ENCODE data around the gene CSK.

The CSK gene

DNA sequence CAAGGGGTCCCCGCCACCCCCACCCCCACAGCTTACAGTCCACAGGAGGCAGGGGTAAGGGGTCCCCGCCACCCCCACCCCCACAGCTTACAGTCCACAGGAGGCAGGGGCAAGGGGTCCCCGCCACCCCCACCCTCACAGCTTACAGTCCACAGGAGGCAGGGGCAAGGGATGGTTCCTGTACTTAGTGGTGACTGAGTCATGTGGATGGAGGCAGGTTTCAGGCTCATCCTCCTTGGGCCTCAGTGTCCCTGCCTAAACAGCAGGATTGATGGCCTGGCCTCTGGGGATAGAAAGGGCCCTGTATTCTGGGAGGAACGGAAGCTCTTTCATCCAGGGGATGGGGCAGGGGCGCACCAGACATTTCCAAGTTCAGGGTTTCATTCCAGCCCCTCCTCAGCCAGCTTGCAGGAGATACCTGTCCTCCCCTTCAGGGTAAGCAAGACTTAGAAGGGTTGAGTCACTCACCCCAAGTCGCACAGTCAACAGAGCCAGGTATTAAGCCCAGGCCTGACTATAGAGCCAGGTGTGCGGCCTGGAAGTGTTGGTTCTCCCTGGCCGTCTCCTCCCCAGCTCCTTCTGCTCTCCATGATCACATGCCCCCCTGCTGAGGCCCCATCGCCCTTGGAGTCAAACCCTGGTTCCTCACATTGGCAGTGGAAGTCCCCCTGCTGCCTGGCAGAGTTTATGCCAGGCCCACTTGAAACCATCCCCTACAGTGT is 12.5 kb downstream of the CSK start:
- TF ChIP-seq, protein P1, sequence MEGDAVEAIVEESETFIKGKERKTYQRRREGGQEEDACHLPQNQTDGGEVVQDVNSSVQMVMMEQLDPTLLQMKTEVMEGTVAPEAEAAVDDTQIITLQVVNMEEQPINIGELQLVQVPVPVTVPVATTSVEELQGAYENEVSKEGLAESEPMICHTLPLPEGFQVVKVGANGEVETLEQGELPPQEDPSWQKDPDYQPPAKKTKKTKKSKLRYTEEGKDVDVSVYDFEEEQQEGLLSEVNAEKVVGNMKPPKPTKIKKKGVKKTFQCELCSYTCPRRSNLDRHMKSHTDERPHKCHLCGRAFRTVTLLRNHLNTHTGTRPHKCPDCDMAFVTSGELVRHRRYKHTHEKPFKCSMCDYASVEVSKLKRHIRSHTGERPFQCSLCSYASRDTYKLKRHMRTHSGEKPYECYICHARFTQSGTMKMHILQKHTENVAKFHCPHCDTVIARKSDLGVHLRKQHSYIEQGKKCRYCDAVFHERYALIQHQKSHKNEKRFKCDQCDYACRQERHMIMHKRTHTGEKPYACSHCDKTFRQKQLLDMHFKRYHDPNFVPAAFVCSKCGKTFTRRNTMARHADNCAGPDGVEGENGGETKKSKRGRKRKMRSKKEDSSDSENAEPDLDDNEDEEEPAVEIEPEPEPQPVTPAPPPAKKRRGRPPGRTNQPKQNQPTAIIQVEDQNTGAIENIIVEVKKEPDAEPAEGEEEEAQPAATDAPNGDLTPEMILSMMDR (IDR thresholded peaks at IDR 0.05; ENCODE audit: control insufficient read depth, insufficient read depth, low read depth, low read length, missing control alignments) = no peak

DNA sequence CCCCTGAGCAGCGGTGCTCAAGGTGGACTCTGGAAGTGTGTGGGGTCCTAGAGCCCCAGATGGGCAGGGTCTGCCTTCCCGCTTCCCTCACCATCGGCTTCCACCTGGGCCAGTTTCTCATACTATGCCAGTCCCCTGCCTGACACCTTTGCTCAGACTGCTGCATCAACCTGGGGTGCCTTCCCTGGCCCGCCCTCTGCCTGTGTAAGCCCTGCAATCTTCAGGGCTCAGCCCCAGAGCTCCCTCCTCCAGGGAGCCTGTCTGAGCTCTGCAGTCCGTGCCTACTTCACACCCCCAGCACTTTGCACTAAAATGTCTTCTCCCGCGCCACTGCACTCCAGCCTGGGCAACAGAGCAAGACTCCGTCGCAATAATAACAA is 13.1 kb downstream of the CSK start:
- TF ChIP-seq, protein P1 (IDR thresholded peaks at IDR 0.05; ENCODE audit: control insufficient read depth, insufficient read depth, low read depth, low read length, missing control alignments) = no peak
- DNase-seq (ENCODE audit: low read depth) = no peak
- H3K4me3 ChIP-seq (ENCODE audit: control insufficient read depth, low read depth, low read length) = no peak overlapping the region

More for the DNA sequence above, 12.5 kb downstream of the CSK start:
- DNase-seq (ENCODE audit: low read depth) = no peak
- H3K4me3 ChIP-seq (ENCODE audit: control insufficient read depth, low read depth, low read length) = no peak overlapping the region

DNA sequence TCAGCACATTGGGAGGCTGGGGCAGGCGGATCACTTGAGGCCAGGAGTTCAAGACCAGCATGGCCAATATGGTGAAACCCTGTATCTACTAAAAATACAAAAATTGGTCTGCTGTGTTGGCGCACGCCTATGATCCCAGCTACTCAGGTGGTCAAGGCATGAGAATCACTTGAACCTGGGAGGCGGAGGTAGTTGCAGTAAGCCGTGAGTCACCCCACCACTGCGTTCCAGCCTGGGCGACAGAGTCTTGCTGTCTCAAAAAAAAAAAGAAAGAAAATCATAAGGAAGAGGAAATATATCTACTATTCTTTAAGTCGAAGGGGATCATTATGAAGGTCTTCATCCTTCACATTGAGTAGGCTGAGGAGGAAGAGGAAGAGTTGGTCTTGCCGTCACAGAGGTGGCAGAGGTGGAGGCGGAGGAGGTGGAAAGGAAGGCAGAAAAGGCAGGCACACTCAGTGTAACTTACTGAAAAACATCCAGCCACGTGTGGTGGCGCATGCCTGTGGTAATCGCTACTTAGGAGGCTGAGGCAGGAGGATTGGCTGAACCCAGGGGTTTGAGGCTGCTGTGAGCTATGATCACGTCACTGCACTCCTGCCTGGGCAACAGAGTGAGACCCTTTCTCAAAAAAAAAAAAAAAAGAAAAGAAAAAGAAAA is 14.2 kb downstream of the CSK start:
- DNase-seq (ENCODE audit: low read depth) = no peak
- no peak overlapping the region for H3K4me3 ChIP-seq (ENCODE audit: control insufficient read depth, low read depth, low read length)
- TF ChIP-seq, protein P1 (IDR thresholded peaks at IDR 0.05; ENCODE audit: control insufficient read depth, insufficient read depth, low read depth, low read length, missing control alignments) = no peak

GRCh38 chr15:74798388-74799254 is 16.7 kb downstream of the CSK start:
- DNase-seq (ENCODE audit: low read depth) = no peak
- no peak overlapping the region for H3K4me3 ChIP-seq (ENCODE audit: control insufficient read depth, low read depth, low read length)
- TF ChIP-seq, protein P1 (IDR thresholded peaks at IDR 0.05; ENCODE audit: control insufficient read depth, insufficient read depth, low read depth, low read length, missing control alignments) = no peak

- no peak for DNase-seq (ENCODE audit: low read depth)
- no peak overlapping the region for H3K4me3 ChIP-seq (ENCODE audit: control insufficient read depth, low read depth, low read length)
Measured at GRCh38 chr15:74799255-74799855, 17.5 kb downstream of the CSK start.

More at GRCh38 chr15:74799255-74799855, 17.5 kb downstream of the CSK start:
- TF ChIP-seq, protein P1 (IDR thresholded peaks at IDR 0.05; ENCODE audit: control insufficient read depth, insufficient read depth, low read depth, low read length, missing control alignments) = no peak
